Transverse colon (tissue), 3 donors: ENCODE data around the gene TBC1D22B.

Experiments
- CTCF ChIP-seq, 5 experiments: fragments of 200-600 bp in 3 of 5; fragments of 450-650 bp in 2 of 5; sonication (generic) in 3 of 5; IDR thresholded peaks; 1 replicate in 2 of 5; 2 replicates in 3 of 5; pipeline ENCODE4 v1.5.1; 2016 to 2017; ENCODE audit warnings: antibody characterized with exemption in 5 of 5, inconsistent platforms in 3 of 5, mild to moderate bottlenecking in 2 of 5, moderate library complexity in 1 of 5
- POLR2A ChIP-seq: fragments of 450-650 bp; IDR thresholded peaks from one replicate; pipeline ENCODE4 v1.6.1; 2016; ENCODE audit warnings: antibody characterized with exemption, mild to moderate bottlenecking, moderate library complexity

DNA sequence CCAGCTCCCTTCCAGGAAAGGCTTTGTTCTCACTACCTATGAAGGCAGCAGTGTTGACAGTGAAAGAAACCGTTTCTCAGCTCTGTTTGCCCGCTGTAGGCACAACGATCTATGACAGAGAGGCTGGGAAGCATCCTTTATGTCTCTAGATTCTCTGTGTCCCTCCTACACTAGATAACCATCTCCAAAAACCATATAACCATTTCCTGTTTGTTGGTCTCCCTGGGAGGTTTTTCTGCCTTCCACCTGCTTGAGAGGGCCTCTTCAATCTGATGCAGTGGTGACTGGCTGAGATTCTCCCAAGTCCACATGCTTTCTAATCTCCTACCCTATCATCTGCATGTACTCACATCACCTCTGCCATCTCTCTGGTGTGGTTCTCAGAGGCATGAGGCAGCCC is 32.4 kb downstream of the TBC1D22B start:
- no peak for TF ChIP-seq POLR2A
- TF ChIP-seq CTCF (IDR thresholded peaks at IDR 0.05): no peak
